Left ventricle myocardium superior (tissue), 1 donor: Measurements from ENCODE around the gene PDGFRB. TPM values are rescaled to one million over a fixed set of nuclear protein-coding genes. Genes with fewer than 3 reads are reported as not detected.

Experiments used
- ATAC-seq: fragments of 200-7000 bp; cut with Tn5 transposase; one replicate; pipeline ENCODE4 v1.9.1; 2020; ENCODE audit warnings: mild to moderate bottlenecking, moderate library complexity
- DNase-seq: peaks from one replicate; pipeline ENCODE4 v3.0.0-alpha.2; 2020
- intact Hi-C: fragments of 100-400 bp; cut with micrococcal nuclease; formaldehyde crosslinking; loops from one replicate; pipeline ENCODE4 v1.11.0; 2022
- total RNA-seq: library from RNA; stranded (reverse); fragmentation: NEBNext Ultra II Directional; extraction: Animal tissue kit (Norgen Biotek cat#: 25700); gene quantifications from one replicate; pipeline ENCODE4 v1.2.1, GENCODE V29; 2021
- donor health status: DM: no; HTN: yes; CAD: no; lungs with severe emphysema.

PDGFRB gene
- total RNA-seq, 1 donor from 2014 or later = 47.8 TPM

- no peak for ATAC-seq
- intact Hi-C loops = no loop called here
These were observed 75.7 kb downstream of the PDGFRB start for GRCh38 chr5:150079909-150080461.

GRCh38 chr5:150078802-150079689, 76.6 kb downstream of the PDGFRB start:
- ATAC-seq (no peak), DNase-seq (no peak)
- intact Hi-C loops = no loop called here

More at GRCh38 chr5:150079909-150080461, 75.7 kb downstream of the PDGFRB start:
- DNase-seq = no peak

- intact Hi-C loops = no loop called here
- no peak for ATAC-seq
- DNase-seq = no peak
These were observed 77.4 kb downstream of the PDGFRB start for GRCh38 chr5:150077996-150078801.

GRCh38 chr5:150077060-150077459, 78.6 kb downstream of the PDGFRB start:
- ATAC-seq (no peak), DNase-seq (no peak)
- intact Hi-C loops = no loop called here

- ATAC-seq = no peak
- intact Hi-C loops = no loop called here
- no peak for DNase-seq
These were observed 79.8 kb downstream of the PDGFRB start for GRCh38 chr5:150075806-150076205.

- no peak for ATAC-seq
- intact Hi-C loops = no loop called here
- DNase-seq = no peak
These were observed 80.4 kb downstream of the PDGFRB start for GRCh38 chr5:150075233-150075632.

GRCh38 chr5:150073677-150074076, 82.0 kb downstream of the PDGFRB start:
- ATAC-seq (no peak), DNase-seq (no peak)
- intact Hi-C loops = no loop called here

GRCh38 chr5:150073086-150073625, 82.5 kb downstream of the PDGFRB start:
- DNase-seq = no peak
- no peak for ATAC-seq
- intact Hi-C loops = no loop called here

GRCh38 chr5:150070821-150071220, 84.8 kb downstream of the PDGFRB start:
- intact Hi-C loops = no loop called here
- no peak for ATAC-seq
- DNase-seq = no peak

- intact Hi-C loops = no loop called here
- DNase-seq = no peak
These were observed 85.7 kb downstream of the PDGFRB start for GRCh38 chr5:150069672-150070627.

GRCh38 chr5:150068961-150069645, 86.5 kb downstream of the PDGFRB start:
- intact Hi-C loops = no loop called here
- DNase-seq (no peak), ATAC-seq (no peak)

More at GRCh38 chr5:150069672-150070627, 85.7 kb downstream of the PDGFRB start:
- no peak for ATAC-seq

- intact Hi-C loops = no loop called here
- DNase-seq (no peak), ATAC-seq (no peak)
These were observed 87.2 kb downstream of the PDGFRB start for GRCh38 chr5:150068472-150068871.

GRCh38 chr5:150068071-150068470, 87.6 kb downstream of the PDGFRB start:
- ATAC-seq (no peak), DNase-seq (no peak)
- intact Hi-C loops = no loop called here

GRCh38 chr5:150067405-150067960, 88.2 kb downstream of the PDGFRB start:
- ATAC-seq (no peak), DNase-seq (no peak)
- intact Hi-C loops = no loop called here

GRCh38 chr5:150066901-150067396, 88.7 kb downstream of the PDGFRB start:
- intact Hi-C loops = no loop called here
- ATAC-seq (no peak), DNase-seq (no peak)

GRCh38 chr5:150066436-150066835, 89.2 kb downstream of the PDGFRB start:
- DNase-seq = no peak
- ATAC-seq = no peak
- intact Hi-C loops = no loop called here

GRCh38 chr5:150065886-150066285, 89.8 kb downstream of the PDGFRB start:
- ATAC-seq (peak; percentile 67), DNase-seq (no peak)
- intact Hi-C loops = no loop called here

- intact Hi-C loops = no loop called here
- DNase-seq (peak; percentile 64), ATAC-seq (peak; percentile 73)
These were observed 90.3 kb downstream of the PDGFRB start for GRCh38 chr5:150065346-150065745.
